ENCODE measurements around the gene RFK.
A peak's percentile ranks its signal among the peaks of the same experiment; 100 is the strongest.

The RFK gene

DNA sequence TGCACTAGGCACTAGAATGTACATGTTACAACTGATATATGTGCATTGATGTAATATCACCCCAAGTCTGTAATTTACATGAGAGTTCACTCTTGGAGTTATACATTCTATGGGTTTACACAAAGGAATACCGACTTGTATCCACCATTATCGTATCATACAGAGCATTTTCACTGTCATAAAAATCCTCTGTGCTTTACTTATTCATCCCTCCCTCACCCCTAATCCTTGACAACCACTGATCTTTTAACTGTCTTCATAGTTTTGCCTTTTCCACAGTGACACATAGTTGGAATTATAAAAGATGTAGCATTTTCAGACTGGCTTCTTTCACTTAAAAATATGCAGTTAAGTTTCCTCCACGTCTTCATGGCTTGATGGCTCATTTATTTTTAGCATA is 11.1 kb upstream of the RFK start:
- Histone ChIP-seq H3K79me2 (ENCODE audit: control insufficient read depth, insufficient read depth, low read length, poor library complexity) (no peaks in the 10 kb centered on the region), H3K79me1 (ENCODE audit: low read length) (peaks cover 2% of the 10 kb centered on the region), H3K23ac (ENCODE audit: low read length) (no peak overlapping the region), H3K18ac (ENCODE audit: low read length) (no peak overlapping the region), H4K12ac (ENCODE audit: low read depth, low read length) (no peak overlapping the region), H2AFZ (ENCODE audit: insufficient read depth, low read length, poor library complexity) (no peak overlapping the region), H2BK120ac (ENCODE audit: insufficient read depth, low read length, poor library complexity) (no peak overlapping the region), H3K9ac (ENCODE audit: low read length) (no peak overlapping the region), H3K14ac (ENCODE audit: low read length) (no peak overlapping the region), H3K4me1 (ENCODE audit: control insufficient read depth in 1 of 2, insufficient read depth in 2 of 2, low read length in 2 of 2) (peaks cover 0 to 7% of the 10 kb centered on the region in 2 experiments), H4K8ac (ENCODE audit: low read depth, low read length) (no peak overlapping the region), H3K27me3 (ENCODE audit: insufficient read depth, low read length) (no peaks in the 10 kb centered on the region), H4K91ac (ENCODE audit: low read depth, low read length) (no peak overlapping the region), H3K9me3 (ENCODE audit: insufficient read depth, low read depth, low read length) (no peaks in the 10 kb centered on the region), H3K4me3 (ENCODE audit: low read depth, low read length) (no peak overlapping the region), H3K36me3 (ENCODE audit: control insufficient read depth in 1 of 2, insufficient read depth in 2 of 2, low read length in 2 of 2) (no peaks in the 10 kb centered on the region), H3K27ac (ENCODE audit: low read depth, low read length) (no peak overlapping the region), H2BK12ac (ENCODE audit: low read length) (no peak overlapping the region), H2BK5ac (ENCODE audit: low read depth, low read length, poor library complexity) (no peak overlapping the region), H3K4ac (ENCODE audit: low read depth, low read length) (no peak overlapping the region), H3K4me2 (ENCODE audit: low read length) (no peak overlapping the region), H2AK5ac (ENCODE audit: low read length) (no peak overlapping the region)
- WGBS (ENCODE audit: extremely low coverage, insufficient coverage, insufficient read length) = no CpG with 5 or more reads among the region's 3 CpGs
- DNase-seq = no peak

- Histone ChIP-seq H3K14ac (ENCODE audit: low read length) (no peak overlapping the region), H2BK12ac (ENCODE audit: low read length) (no peak overlapping the region), H2BK120ac (ENCODE audit: insufficient read depth, low read length, poor library complexity) (no peak overlapping the region), H3K4me3 (ENCODE audit: low read depth, low read length) (no peak overlapping the region), H3K9ac (ENCODE audit: low read length) (no peak overlapping the region), H3K23ac (ENCODE audit: low read length) (no peak overlapping the region), H3K4ac (ENCODE audit: low read depth, low read length) (no peak overlapping the region), H3K4me2 (ENCODE audit: low read length) (no peak overlapping the region), H3K9me3 (ENCODE audit: insufficient read depth, low read depth, low read length) (no peaks in the 10 kb centered on the region), H3K27ac (ENCODE audit: low read depth, low read length) (no peak overlapping the region), H3K36me3 (ENCODE audit: control insufficient read depth in 1 of 2, insufficient read depth in 2 of 2, low read length in 2 of 2) (no peaks in the 10 kb centered on the region), H4K12ac (ENCODE audit: low read depth, low read length) (no peak overlapping the region), H3K18ac (ENCODE audit: low read length) (no peak overlapping the region), H2AK5ac (ENCODE audit: low read length) (no peak overlapping the region), H3K79me1 (ENCODE audit: low read length) (peaks cover 2% of the 10 kb centered on the region), H2AFZ (ENCODE audit: insufficient read depth, low read length, poor library complexity) (no peak overlapping the region), H4K91ac (ENCODE audit: low read depth, low read length) (no peak overlapping the region), H3K27me3 (ENCODE audit: insufficient read depth, low read length) (no peaks in the 10 kb centered on the region), H2BK5ac (ENCODE audit: low read depth, low read length, poor library complexity) (no peak overlapping the region), H3K4me1 (ENCODE audit: control insufficient read depth in 1 of 2, insufficient read depth in 2 of 2, low read length in 2 of 2) (peaks cover 2 to 9% of the 10 kb centered on the region in 2 experiments), H3K79me2 (ENCODE audit: control insufficient read depth, insufficient read depth, low read length, poor library complexity) (no peaks in the 10 kb centered on the region), H4K8ac (ENCODE audit: low read depth, low read length) (no peak overlapping the region)
- WGBS (ENCODE audit: extremely low coverage, insufficient coverage, insufficient read length) = no CpG with 5 or more reads among the region's 1 CpG
- no peak for DNase-seq
These were observed 10.2 kb upstream of the RFK start for GRCh38 chr9:76404401-76404800.

- H4K8ac ChIP-seq (ENCODE audit: low read depth, low read length) = no peak overlapping the region
- no peaks in the 10 kb centered on the region for H3K79me2 ChIP-seq (ENCODE audit: control insufficient read depth, insufficient read depth, low read length, poor library complexity)
- peak overlapping the region; percentile 40 for H2BK5ac ChIP-seq (ENCODE audit: low read depth, low read length, poor library complexity)
- peak overlapping the region; percentile 51 for H2BK120ac ChIP-seq (ENCODE audit: insufficient read depth, low read length, poor library complexity)
- peaks cover 2 to 9% of the 10 kb centered on the region in 2 experiments for H3K4me1 ChIP-seq (ENCODE audit: control insufficient read depth in 1 of 2, insufficient read depth in 2 of 2, low read length in 2 of 2)
- no peak overlapping the region for H2AK5ac ChIP-seq (ENCODE audit: low read length)
- no peaks in the 10 kb centered on the region for H3K36me3 ChIP-seq (ENCODE audit: control insufficient read depth in 1 of 2, insufficient read depth in 2 of 2, low read length in 2 of 2)
- no peak overlapping the region for H3K9ac ChIP-seq (ENCODE audit: low read length)
- H3K14ac ChIP-seq (ENCODE audit: low read length) = no peak overlapping the region
- H3K4ac ChIP-seq (ENCODE audit: low read depth, low read length) = no peak overlapping the region
- H3K4me2 ChIP-seq (ENCODE audit: low read length) = no peak overlapping the region
- H3K23ac ChIP-seq (ENCODE audit: low read length) = no peak overlapping the region
- peak overlapping the region; percentile 47 for H4K91ac ChIP-seq (ENCODE audit: low read depth, low read length)
- H3K27me3 ChIP-seq (ENCODE audit: insufficient read depth, low read length) = no peaks in the 10 kb centered on the region
- H3K9me3 ChIP-seq (ENCODE audit: insufficient read depth, low read depth, low read length) = no peaks in the 10 kb centered on the region
- DNase-seq = peak; percentile 74 to 92
- no peak overlapping the region for H2BK12ac ChIP-seq (ENCODE audit: low read length)
- H3K4me3 ChIP-seq (ENCODE audit: low read depth, low read length) = no peak overlapping the region
- no peak overlapping the region for H4K12ac ChIP-seq (ENCODE audit: low read depth, low read length)
- H3K18ac ChIP-seq (ENCODE audit: low read length) = no peak overlapping the region
- no peak overlapping the region for H3K27ac ChIP-seq (ENCODE audit: low read depth, low read length)
- no peak overlapping the region for H2AFZ ChIP-seq (ENCODE audit: insufficient read depth, low read length, poor library complexity)
- peaks cover 2% of the 10 kb centered on the region for H3K79me1 ChIP-seq (ENCODE audit: low read length)
- no CpG with 5 or more reads among the region's 2 CpGs for WGBS (ENCODE audit: extremely low coverage, insufficient coverage, insufficient read length)
These were observed 9.1 kb upstream of the RFK start for GRCh38 chr9:76403352-76403751.

GRCh38 chr9:76401580-76402354 is 7.5 kb upstream of the RFK start:
- peak overlapping the region; percentile 24 for H4K91ac ChIP-seq (ENCODE audit: low read depth, low read length)
- H3K18ac ChIP-seq (ENCODE audit: low read length) = no peak overlapping the region
- no peak overlapping the region for H3K4ac ChIP-seq (ENCODE audit: low read depth, low read length)
- no peaks in the 10 kb centered on the region for H3K9me3 ChIP-seq (ENCODE audit: insufficient read depth, low read depth, low read length)
- H3K27me3 ChIP-seq (ENCODE audit: insufficient read depth, low read length) = no peaks in the 10 kb centered on the region
- H2AFZ ChIP-seq (ENCODE audit: insufficient read depth, low read length, poor library complexity) = no peak overlapping the region
- H2BK5ac ChIP-seq (ENCODE audit: low read depth, low read length, poor library complexity) = no peak overlapping the region
- no peak overlapping the region for H2AK5ac ChIP-seq (ENCODE audit: low read length)
- DNase-seq = no peak
- no peak overlapping the region for H3K4me3 ChIP-seq (ENCODE audit: low read depth, low read length)
- no peak overlapping the region for H3K23ac ChIP-seq (ENCODE audit: low read length)
- peaks cover 2% of the 10 kb centered on the region for H3K79me1 ChIP-seq (ENCODE audit: low read length)
- H2BK12ac ChIP-seq (ENCODE audit: low read length) = no peak overlapping the region
- no peak overlapping the region for H3K4me2 ChIP-seq (ENCODE audit: low read length)
- H3K9ac ChIP-seq (ENCODE audit: low read length) = no peak overlapping the region
- H3K4me1 ChIP-seq (ENCODE audit: control insufficient read depth in 1 of 2, insufficient read depth in 2 of 2, low read length in 2 of 2) = peaks cover 2 to 9% of the 10 kb centered on the region in 2 experiments
- no CpG with 5 or more reads among the region's 3 CpGs for WGBS (ENCODE audit: extremely low coverage, insufficient coverage, insufficient read length)
- no peak overlapping the region for H3K14ac ChIP-seq (ENCODE audit: low read length)
- H3K27ac ChIP-seq (ENCODE audit: low read depth, low read length) = no peak overlapping the region
- no peaks in the 10 kb centered on the region for H3K79me2 ChIP-seq (ENCODE audit: control insufficient read depth, insufficient read depth, low read length, poor library complexity)
- peak overlapping the region; percentile 72 for H2BK120ac ChIP-seq (ENCODE audit: insufficient read depth, low read length, poor library complexity)
- H3K36me3 ChIP-seq (ENCODE audit: control insufficient read depth in 1 of 2, insufficient read depth in 2 of 2, low read length in 2 of 2) = no peaks in the 10 kb centered on the region
- H4K8ac ChIP-seq (ENCODE audit: low read depth, low read length) = no peak overlapping the region
- H4K12ac ChIP-seq (ENCODE audit: low read depth, low read length) = no peak overlapping the region
